Measurements from ENCODE around the gene RNF26.

Gene RNF26

DNA sequence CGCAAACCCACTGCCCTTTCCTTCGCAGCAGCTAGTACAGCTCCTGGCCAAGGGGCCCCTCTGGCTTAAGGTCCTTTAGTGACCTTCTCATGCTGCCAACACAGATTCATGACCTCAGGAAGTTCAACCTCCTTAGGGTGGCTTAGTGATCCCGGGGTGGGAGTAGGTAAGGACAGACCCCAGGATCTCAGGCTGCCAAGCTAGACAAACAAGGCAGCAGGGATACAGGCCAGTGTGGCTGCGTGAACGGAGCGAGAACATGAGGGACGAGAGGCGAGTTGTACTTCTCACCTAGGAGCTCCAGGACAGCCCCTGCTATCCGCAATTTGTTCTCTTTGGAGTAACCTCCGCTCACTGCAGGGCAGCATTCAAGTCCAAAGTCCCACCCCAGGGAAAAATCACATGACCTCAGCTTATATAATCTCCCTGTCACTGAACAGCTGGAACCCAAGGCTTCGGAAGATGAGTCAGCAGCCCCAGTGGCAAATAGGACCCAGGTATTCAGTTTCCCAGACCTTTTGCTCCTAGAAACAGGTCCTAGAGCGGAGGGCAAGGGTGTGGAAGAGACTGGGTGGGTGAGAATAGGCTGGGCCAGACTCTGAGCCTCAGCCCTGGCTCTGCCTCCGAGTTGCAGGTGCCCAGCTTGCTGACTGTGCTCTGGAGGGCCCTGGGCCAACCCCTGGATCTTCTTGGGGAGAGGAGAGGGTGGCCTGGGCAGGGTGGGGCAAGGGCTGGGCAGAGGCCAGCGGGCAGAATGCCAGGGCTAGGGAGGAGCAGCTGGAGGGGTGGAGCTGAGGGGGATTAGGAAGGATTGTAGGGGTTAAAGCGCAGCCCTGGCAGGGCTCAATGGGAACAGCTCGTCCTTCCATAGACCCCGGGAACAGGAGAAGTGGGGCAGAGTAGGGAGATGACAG, 34.1 kb downstream of the RNF26 start (continued):
- no peak for TF ChIP-seq ZNF155 (tag by site-specific recombination; IDR thresholded peaks at IDR 0.05)
- no peak for TF ChIP-seq ZNF791 (tag by site-specific recombination; IDR thresholded peaks at IDR 0.05)
- no peak for TF ChIP-seq ZNF37A (tag by site-specific recombination; IDR thresholded peaks at IDR 0.05)
- TF ChIP-seq ZFP41 (tag by site-specific recombination; IDR thresholded peaks at IDR 0.05; ENCODE audit: borderline replicate concordance): no peak
- TF ChIP-seq KLF16 (tag by site-specific recombination; IDR thresholded peaks at IDR 0.05): no peak
- peak; percentile 66 for TF ChIP-seq ZNF600 (tag by site-specific recombination; IDR thresholded peaks at IDR 0.05)
- 0 out of 2 replicates have a peak, but pooled peaks have one; percentile 9 for TF ChIP-seq SP7 (tag by site-specific recombination; IDR thresholded peaks at IDR 0.05)
- TF ChIP-seq ZNF157 (tag by site-specific recombination; IDR thresholded peaks at IDR 0.05): no peak
- no peak for TF ChIP-seq ZNF416 (tag by site-specific recombination; IDR thresholded peaks at IDR 0.05)
- no peak for TF ChIP-seq SP3 (tag by site-specific recombination; IDR thresholded peaks at IDR 0.05)
- TF ChIP-seq ZNF2 (tag by site-specific recombination; IDR thresholded peaks at IDR 0.05): no peak
- TF ChIP-seq, protein P1, sequence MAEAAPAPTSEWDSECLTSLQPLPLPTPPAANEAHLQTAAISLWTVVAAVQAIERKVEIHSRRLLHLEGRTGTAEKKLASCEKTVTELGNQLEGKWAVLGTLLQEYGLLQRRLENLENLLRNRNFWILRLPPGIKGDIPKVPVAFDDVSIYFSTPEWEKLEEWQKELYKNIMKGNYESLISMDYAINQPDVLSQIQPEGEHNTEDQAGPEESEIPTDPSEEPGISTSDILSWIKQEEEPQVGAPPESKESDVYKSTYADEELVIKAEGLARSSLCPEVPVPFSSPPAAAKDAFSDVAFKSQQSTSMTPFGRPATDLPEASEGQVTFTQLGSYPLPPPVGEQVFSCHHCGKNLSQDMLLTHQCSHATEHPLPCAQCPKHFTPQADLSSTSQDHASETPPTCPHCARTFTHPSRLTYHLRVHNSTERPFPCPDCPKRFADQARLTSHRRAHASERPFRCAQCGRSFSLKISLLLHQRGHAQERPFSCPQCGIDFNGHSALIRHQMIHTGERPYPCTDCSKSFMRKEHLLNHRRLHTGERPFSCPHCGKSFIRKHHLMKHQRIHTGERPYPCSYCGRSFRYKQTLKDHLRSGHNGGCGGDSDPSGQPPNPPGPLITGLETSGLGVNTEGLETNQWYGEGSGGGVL (tag by site-specific recombination; IDR thresholded peaks at IDR 0.05): peak; percentile 30; the same call in 1 of the 2 replicates
- TF ChIP-seq, protein P2, sequence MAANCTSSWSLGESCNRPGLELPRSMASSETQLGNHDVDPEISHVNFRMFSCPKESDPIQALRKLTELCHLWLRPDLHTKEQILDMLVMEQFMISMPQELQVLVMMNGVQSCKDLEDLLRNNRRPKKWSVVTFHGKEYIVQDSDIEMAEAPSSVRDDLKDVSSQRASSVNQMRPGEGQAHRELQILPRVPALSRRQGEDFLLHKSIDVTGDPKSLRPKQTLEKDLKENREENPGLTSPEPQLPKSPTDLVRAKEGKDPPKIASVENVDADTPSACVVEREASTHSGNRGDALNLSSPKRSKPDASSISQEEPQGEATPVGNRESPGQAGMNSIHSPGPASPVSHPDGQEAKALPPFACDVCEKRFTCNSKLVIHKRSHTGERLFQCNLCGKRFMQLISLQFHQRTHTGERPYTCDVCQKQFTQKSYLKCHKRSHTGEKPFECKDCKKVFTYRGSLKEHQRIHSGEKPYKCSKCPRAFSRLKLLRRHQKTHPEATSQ (tag by site-specific recombination; IDR thresholded peaks at IDR 0.05): no peak
- TF ChIP-seq ZBTB8A (tag by site-specific recombination; IDR thresholded peaks at IDR 0.05): 0 out of 2 replicates have a peak, but pooled peaks have one; percentile 18
- TF ChIP-seq SCRT1 (tag by site-specific recombination; IDR thresholded peaks at IDR 0.05; ENCODE audit: borderline replicate concordance): no peak
- TF ChIP-seq, protein P3, sequence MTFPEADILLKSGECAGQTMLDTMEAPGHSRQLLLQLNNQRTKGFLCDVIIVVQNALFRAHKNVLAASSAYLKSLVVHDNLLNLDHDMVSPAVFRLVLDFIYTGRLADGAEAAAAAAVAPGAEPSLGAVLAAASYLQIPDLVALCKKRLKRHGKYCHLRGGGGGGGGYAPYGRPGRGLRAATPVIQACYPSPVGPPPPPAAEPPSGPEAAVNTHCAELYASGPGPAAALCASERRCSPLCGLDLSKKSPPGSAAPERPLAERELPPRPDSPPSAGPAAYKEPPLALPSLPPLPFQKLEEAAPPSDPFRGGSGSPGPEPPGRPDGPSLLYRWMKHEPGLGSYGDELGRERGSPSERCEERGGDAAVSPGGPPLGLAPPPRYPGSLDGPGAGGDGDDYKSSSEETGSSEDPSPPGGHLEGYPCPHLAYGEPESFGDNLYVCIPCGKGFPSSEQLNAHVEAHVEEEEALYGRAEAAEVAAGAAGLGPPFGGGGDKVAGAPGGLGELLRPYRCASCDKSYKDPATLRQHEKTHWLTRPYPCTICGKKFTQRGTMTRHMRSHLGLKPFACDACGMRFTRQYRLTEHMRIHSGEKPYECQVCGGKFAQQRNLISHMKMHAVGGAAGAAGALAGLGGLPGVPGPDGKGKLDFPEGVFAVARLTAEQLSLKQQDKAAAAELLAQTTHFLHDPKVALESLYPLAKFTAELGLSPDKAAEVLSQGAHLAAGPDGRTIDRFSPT (tag by site-specific recombination; IDR thresholded peaks at IDR 0.05): no peak
- no peak for TF ChIP-seq ZNF530 (tag by site-specific recombination; IDR thresholded peaks at IDR 0.05; ENCODE audit: low read depth)
- TF ChIP-seq ZNF350 (tag by site-specific recombination; IDR thresholded peaks at IDR 0.05): no peak
- no peak for TF ChIP-seq SALL2 (tag by site-specific recombination; IDR thresholded peaks at IDR 0.05; ENCODE audit: borderline replicate concordance)
- no peak for TF ChIP-seq ZNF585B (tag by site-specific recombination; IDR thresholded peaks at IDR 0.05)
- TF ChIP-seq, protein P4, sequence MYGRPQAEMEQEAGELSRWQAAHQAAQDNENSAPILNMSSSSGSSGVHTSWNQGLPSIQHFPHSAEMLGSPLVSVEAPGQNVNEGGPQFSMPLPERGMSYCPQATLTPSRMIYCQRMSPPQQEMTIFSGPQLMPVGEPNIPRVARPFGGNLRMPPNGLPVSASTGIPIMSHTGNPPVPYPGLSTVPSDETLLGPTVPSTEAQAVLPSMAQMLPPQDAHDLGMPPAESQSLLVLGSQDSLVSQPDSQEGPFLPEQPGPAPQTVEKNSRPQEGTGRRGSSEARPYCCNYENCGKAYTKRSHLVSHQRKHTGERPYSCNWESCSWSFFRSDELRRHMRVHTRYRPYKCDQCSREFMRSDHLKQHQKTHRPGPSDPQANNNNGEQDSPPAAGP (tag by site-specific recombination; IDR thresholded peaks at IDR 0.05): peak; percentile 49; the same call in 1 of the 2 replicates
- TF ChIP-seq KLF1 (tag by site-specific recombination; IDR thresholded peaks at IDR 0.05): peak; percentile 95
- peak; percentile 33; the same call in 1 of the 2 replicates for TF ChIP-seq ZNF335 (tag by site-specific recombination; conservative IDR thresholded peaks at IDR 0.05)
- no peak for TF ChIP-seq YY1 (tag by site-specific recombination; IDR thresholded peaks at IDR 0.05)
- no peak for TF ChIP-seq ZBTB17 (tag by site-specific recombination; IDR thresholded peaks at IDR 0.05)
- TF ChIP-seq, protein P5, sequence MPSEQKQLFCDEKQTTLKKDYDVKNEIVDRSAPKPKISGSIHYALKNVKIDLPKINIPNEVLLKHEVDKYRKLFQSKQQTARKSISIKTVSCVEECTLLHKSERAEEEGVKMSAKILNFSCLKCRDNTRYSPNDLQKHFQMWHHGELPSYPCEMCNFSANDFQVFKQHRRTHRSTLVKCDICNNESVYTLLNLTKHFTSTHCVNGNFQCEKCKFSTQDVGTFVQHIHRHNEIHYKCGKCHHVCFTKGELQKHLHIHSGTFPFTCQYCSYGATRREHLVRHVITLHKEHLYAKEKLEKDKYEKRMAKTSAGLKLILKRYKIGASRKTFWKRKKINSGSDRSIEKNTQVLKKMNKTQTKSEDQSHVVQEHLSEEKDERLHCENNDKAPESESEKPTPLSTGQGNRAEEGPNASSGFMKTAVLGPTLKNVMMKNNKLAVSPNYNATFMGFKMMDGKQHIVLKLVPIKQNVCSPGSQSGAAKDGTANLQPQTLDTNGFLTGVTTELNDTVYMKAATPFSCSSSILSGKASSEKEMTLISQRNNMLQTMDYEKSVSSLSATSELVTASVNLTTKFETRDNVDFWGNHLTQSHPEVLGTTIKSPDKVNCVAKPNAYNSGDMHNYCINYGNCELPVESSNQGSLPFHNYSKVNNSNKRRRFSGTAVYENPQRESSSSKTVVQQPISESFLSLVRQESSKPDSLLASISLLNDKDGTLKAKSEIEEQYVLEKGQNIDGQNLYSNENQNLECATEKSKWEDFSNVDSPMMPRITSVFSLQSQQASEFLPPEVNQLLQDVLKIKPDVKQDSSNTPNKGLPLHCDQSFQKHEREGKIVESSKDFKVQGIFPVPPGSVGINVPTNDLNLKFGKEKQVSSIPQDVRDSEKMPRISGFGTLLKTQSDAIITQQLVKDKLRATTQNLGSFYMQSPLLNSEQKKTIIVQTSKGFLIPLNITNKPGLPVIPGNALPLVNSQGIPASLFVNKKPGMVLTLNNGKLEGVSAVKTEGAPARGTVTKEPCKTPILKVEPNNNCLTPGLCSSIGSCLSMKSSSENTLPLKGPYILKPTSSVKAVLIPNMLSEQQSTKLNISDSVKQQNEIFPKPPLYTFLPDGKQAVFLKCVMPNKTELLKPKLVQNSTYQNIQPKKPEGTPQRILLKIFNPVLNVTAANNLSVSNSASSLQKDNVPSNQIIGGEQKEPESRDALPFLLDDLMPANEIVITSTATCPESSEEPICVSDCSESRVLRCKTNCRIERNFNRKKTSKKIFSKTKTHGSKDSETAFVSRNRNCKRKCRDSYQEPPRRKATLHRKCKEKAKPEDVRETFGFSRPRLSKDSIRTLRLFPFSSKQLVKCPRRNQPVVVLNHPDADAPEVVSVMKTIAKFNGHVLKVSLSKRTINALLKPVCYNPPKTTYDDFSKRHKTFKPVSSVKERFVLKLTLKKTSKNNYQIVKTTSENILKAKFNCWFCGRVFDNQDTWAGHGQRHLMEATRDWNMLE (tag by site-specific recombination; conservative IDR thresholded peaks at IDR 0.05; ENCODE audit: low read depth): no peak
- TF ChIP-seq, protein P6, sequence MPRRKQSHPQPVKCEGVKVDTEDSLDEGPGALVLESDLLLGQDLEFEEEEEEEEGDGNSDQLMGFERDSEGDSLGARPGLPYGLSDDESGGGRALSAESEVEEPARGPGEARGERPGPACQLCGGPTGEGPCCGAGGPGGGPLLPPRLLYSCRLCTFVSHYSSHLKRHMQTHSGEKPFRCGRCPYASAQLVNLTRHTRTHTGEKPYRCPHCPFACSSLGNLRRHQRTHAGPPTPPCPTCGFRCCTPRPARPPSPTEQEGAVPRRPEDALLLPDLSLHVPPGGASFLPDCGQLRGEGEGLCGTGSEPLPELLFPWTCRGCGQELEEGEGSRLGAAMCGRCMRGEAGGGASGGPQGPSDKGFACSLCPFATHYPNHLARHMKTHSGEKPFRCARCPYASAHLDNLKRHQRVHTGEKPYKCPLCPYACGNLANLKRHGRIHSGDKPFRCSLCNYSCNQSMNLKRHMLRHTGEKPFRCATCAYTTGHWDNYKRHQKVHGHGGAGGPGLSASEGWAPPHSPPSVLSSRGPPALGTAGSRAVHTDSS (tag by site-specific recombination; IDR thresholded peaks at IDR 0.05): no peak

All from HEK293 (cell line).